Activated T-cell treated with anti-CD3 and anti-CD28 coated beads for 4 hours (primary cell): ENCODE measurements around the gene TPRA1.

Experiments
- DNase-seq: peaks from one replicate; pipeline ENCODE4 v3.0.0-alpha.2; 2020

TPRA1 gene

GRCh38 chr3:127588806-127589577 is 1.5 kb downstream of the TPRA1 start:
- DNase-seq: no peak

- DNase-seq: no peak
Observed at GRCh38 chr3:127587876-127588275, 2.7 kb downstream of the TPRA1 start.

GRCh38 chr3:127585813-127586413 is 4.6 kb downstream of the TPRA1 start:
- DNase-seq: no peak

GRCh38 chr3:127585163-127585812 is 5.2 kb downstream of the TPRA1 start:
- DNase-seq: no peak

- no peak for DNase-seq
Observed at GRCh38 chr3:127584734-127585133, 5.8 kb downstream of the TPRA1 start.

- DNase-seq: no peak
Observed at GRCh38 chr3:127580327-127581060, 10.0 kb downstream of the TPRA1 start.

GRCh38 chr3:127578802-127579201 is 11.7 kb downstream of the TPRA1 start:
- DNase-seq: no peak

GRCh38 chr3:127578168-127578567 is 12.4 kb downstream of the TPRA1 start:
- no peak for DNase-seq

- no peak for DNase-seq
Observed at GRCh38 chr3:127577448-127577847, 13.1 kb downstream of the TPRA1 start.

GRCh38 chr3:127574880-127575878 is 15.4 kb downstream of the TPRA1 start:
- DNase-seq: peak; percentile 73

- no peak for DNase-seq
Observed at GRCh38 chr3:127573912-127574311, 16.6 kb downstream of the TPRA1 start.

GRCh38 chr3:127573401-127573800 is 17.1 kb downstream of the TPRA1 start:
- DNase-seq: no peak

GRCh38 chr3:127572735-127573134 is 17.8 kb downstream of the TPRA1 start:
- no peak for DNase-seq

GRCh38 chr3:127572186-127572585 is 18.3 kb downstream of the TPRA1 start:
- no peak for DNase-seq

- no peak for DNase-seq
Observed at GRCh38 chr3:127570520-127570919, 20.0 kb downstream of the TPRA1 start.

- DNase-seq: no peak
Observed at GRCh38 chr3:127569160-127569559, 21.4 kb downstream of the TPRA1 start.

- DNase-seq: no peak
Observed at GRCh38 chr3:127568586-127568985, 21.9 kb downstream of the TPRA1 start.

GRCh38 chr3:127566833-127567232 is 23.7 kb downstream of the TPRA1 start:
- no peak for DNase-seq

GRCh38 chr3:127565711-127566110 is 24.8 kb downstream of the TPRA1 start:
- DNase-seq: no peak

- no peak for DNase-seq
Observed at GRCh38 chr3:127560051-127560787, 30.3 kb downstream of the TPRA1 start.

- DNase-seq: no peak
Observed at GRCh38 chr3:127556565-127556964, 34.0 kb downstream of the TPRA1 start.
